ENCODE results near the gene CD80.

DNA sequence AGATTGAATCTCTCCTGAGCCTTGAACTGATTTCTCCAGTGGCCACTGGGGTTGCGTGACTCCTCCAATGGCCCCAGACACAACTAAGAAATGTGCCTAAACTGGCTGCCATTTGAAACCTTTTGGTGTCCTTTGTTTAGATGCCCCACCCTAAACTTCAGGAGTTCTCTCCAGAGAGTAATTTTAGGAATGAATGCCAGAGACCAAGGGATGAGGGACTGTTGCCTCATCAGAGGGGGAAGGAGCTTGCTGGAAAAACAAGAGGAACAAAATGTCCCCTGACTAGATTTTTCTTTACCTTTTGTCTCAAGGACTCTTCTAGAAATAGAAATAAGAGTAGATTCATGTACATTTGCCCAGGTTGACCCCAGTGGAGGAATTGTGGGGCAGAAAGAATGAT is 11.8 kb upstream of the CD80 start:
- TF ChIP-seq ZNF146 (tag by site-specific recombination; IDR thresholded peaks at IDR 0.05), result no peak
- no peak for TF ChIP-seq RBAK (tag by site-specific recombination; IDR thresholded peaks at IDR 0.05)
- TF ChIP-seq GLI4 (tag by site-specific recombination; IDR thresholded peaks at IDR 0.05), result no peak
- no peak for TF ChIP-seq ZNF529 (tag by site-specific recombination; IDR thresholded peaks at IDR 0.05; ENCODE audit: insufficient replicate concordance)
- TF ChIP-seq, protein P1, sequence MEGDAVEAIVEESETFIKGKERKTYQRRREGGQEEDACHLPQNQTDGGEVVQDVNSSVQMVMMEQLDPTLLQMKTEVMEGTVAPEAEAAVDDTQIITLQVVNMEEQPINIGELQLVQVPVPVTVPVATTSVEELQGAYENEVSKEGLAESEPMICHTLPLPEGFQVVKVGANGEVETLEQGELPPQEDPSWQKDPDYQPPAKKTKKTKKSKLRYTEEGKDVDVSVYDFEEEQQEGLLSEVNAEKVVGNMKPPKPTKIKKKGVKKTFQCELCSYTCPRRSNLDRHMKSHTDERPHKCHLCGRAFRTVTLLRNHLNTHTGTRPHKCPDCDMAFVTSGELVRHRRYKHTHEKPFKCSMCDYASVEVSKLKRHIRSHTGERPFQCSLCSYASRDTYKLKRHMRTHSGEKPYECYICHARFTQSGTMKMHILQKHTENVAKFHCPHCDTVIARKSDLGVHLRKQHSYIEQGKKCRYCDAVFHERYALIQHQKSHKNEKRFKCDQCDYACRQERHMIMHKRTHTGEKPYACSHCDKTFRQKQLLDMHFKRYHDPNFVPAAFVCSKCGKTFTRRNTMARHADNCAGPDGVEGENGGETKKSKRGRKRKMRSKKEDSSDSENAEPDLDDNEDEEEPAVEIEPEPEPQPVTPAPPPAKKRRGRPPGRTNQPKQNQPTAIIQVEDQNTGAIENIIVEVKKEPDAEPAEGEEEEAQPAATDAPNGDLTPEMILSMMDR (tag by site-specific recombination; IDR thresholded peaks at IDR 0.05), result no peak
- TF ChIP-seq ZBTB1 (tag by site-specific recombination; IDR thresholded peaks at IDR 0.05), result no peak
- TF ChIP-seq, protein P2, sequence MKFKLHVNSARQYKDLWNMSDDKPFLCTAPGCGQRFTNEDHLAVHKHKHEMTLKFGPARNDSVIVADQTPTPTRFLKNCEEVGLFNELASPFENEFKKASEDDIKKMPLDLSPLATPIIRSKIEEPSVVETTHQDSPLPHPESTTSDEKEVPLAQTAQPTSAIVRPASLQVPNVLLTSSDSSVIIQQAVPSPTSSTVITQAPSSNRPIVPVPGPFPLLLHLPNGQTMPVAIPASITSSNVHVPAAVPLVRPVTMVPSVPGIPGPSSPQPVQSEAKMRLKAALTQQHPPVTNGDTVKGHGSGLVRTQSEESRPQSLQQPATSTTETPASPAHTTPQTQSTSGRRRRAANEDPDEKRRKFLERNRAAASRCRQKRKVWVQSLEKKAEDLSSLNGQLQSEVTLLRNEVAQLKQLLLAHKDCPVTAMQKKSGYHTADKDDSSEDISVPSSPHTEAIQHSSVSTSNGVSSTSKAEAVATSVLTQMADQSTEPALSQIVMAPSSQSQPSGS (tag by site-specific recombination; IDR thresholded peaks at IDR 0.05; ENCODE audit: low read depth), result no peak
- TF ChIP-seq ZBTB7A (tag by site-specific recombination; IDR thresholded peaks at IDR 0.05; ENCODE audit: low read depth), result no peak
- TF ChIP-seq, protein P3, sequence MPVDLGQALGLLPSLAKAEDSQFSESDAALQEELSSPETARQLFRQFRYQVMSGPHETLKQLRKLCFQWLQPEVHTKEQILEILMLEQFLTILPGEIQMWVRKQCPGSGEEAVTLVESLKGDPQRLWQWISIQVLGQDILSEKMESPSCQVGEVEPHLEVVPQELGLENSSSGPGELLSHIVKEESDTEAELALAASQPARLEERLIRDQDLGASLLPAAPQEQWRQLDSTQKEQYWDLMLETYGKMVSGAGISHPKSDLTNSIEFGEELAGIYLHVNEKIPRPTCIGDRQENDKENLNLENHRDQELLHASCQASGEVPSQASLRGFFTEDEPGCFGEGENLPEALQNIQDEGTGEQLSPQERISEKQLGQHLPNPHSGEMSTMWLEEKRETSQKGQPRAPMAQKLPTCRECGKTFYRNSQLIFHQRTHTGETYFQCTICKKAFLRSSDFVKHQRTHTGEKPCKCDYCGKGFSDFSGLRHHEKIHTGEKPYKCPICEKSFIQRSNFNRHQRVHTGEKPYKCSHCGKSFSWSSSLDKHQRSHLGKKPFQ (tag by site-specific recombination; IDR thresholded peaks at IDR 0.05), result no peak
- no peak for TF ChIP-seq ZNF626 (tag by site-specific recombination; IDR thresholded peaks at IDR 0.05)
